GM21526 (cell line): ENCODE data around the gene BFSP2.
"Not testable (repeated sequence)": the region's sequence is repeated elsewhere in the genome, so short reads cannot be mapped to it uniquely, and the experiment has no call there.

Source experiments
- ATAC-seq: cut with Tn5 transposase; IDR thresholded peaks from one replicate; pipeline ENCODE4 v1.9.1; 2021; ENCODE audit warnings: moderate library complexity; ENCODE audit not compliant: unreplicated experiment, low FRiP score

The BFSP2 gene

DNA sequence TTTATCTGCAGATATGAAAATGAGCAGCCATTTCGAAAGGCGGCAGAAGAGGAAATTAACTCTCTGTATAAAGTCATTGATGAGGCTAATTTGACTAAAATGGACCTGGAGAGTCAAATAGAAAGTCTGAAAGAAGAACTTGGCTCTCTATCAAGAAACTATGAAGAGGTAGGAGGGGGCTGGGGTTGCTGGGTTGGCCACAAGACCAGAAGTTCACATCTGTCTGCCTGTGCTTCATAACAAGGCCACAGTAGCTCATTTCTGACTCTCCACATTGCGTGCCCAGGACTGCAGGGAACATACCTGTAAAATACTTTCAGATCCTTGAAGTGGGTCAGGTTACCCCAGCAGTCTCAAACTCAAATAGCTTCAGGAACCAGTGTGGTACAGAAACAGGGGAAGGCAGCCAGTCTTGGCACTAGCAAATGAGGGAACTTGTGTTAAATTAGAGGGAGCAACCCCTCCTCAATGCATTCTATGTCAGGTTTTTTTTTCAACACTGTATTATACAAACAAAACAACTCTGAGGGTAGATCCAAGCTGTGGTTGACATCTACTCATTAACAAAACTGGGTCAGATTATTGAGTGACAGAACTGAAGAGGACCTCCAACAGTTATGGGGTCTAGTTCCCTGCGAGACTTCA is 48.7 kb downstream of the BFSP2 start:
- peak; percentile 84 for ATAC-seq

DNA sequence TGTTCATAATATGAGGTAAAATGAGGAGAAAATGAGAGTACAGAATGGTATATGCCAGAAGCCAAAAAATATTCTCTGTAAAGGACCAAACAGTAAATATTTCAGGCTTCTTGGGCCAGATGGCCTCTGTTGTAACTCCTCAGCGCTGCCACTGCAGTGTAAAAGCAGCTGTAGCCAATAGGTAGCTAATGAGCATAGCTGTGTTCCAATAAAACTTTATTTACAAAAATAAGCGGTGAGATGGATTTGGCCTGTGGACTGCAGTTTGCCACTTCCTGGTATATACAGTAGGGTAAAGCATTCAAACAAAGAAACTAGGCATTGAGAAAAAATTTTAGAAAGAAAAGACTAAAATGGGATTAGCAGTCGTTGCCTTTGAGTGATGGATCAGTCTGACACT is 51.5 kb downstream of the BFSP2 start:
- ATAC-seq = no peak

DNA sequence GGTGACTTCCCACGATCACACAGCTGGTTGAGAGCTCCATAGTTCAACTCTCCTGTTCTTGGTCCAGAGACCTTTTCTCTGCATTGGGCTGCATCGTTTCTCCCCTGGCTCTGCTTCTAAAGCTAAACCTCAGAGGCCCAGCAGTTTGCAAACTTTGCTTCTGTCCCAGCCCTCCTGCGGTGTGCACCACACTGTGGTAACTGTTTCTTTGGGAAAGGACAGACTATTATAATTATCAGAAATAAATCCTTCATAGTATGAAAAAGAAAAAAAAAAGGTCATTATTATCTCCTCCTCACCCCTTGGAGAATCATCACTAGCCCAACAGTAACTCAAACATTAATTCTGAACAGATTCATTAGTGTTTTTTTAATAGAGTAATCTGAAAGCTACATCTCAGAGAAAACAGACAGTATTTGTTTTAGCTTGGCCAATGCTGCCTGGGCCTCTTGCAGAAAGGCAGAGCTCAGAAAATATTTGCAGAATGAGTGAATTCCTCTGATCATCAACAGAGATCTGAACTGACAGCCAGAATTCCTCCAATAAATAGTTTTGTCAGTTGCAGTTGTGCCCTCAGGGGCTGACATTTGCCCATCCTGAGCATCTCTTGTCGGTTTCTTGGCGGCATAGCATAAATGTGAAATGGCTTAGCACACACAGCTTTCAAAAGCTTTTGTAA is 52.9 kb downstream of the BFSP2 start:
- no peak for ATAC-seq

DNA sequence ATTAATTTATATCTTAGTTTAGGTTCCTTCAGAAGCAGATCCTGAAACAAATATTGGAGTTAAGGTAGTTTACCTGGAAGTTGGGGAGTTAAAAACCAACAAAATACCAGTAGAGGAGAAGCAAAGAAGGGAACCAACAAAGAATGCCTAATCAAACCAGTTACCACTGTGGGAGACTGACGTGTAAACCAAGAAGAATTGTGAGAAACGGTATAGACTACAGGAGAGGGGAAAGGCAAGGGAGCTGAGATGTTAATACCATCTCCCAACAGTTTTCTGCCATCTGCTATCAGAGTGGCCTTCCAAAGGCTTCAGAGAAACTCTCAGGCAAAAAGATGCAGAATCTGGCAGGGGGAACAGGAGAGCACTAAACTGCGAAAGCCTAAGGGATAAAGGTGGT is 53.5 kb downstream of the BFSP2 start:
- no peak for ATAC-seq

DNA sequence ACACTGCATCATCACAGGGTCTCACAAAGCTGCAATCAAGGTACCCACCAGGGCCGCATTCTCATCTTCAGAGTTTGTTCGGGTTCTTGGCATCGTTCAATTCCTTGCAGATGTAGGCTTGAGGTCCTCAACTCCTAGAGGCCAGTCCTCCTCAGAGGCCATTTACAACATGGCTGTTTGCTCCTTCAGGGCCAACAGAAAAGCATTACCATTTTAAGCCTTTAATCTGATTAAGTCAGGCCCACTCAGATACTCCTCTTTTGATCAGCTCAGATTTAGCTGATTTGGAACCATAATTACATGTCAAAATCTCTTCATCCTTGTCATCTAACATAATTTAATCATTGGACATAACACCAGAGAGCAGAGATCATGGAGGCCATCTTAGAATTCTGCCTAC is 55.4 kb downstream of the BFSP2 start:
- ATAC-seq = no peak

DNA sequence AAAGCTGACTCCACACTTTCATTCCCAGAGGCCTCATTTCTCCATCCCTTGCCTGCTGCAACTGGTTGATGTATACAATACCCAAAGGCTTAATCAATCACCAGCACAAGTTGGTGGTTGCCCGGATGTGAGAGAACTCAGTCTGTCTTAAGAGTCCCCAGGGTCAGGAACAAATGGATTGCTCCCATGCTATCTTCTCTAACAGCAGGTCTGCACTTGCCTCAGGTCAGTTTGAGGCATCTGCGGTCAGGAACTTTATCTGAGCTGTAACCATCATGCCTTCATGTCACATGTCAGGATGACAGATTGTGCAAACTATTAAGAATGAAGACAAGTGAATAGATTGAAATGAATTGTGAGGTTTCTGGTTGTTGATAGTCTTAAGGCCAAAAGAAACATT is 56.1 kb downstream of the BFSP2 start:
- no peak for ATAC-seq

DNA sequence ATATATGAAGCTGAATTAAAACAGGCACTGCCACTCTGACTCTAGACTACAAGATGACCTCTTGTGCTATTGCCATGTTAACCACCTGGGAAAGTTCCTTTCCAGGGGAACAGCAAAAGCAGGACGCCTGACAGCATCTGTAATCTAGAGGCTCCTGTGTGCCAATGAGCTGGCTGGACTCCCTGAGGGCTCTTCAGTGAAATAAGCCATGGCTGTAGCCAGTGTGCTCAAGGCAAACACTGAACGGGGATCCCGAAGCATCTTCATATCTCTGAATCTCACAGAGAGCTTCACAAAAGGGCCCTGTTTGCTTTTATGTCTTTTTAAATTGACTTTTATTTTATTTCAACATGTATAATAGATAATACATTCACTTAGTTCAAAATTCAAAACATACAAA is 57.2 kb downstream of the BFSP2 start:
- ATAC-seq = no peak

DNA sequence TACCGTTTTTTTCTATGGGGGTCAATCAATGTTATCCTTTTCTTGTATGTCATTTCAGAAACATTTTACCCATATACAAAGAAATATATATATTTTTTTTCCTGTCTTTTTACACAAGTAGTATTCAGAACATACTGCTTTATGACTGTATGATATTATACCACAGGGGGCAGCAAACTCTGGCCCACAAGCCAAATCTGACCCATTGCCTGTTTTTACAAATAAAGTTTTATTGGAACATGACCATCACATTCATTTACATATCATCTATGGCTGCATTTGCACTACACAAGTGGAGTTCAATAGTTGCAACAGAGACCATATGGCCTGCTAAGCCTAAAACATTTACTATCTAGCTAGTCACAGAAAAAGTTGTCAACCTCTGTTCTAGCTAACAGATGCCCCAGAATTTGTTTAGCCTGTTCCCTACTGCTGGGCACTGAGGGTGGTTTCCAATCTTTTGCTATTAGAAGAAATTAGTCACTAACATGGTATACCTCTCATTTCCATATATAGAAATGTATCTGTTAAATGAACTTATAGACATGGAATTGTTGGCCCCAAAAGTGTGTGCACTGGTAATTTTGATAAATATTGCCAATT is 57.7 kb downstream of the BFSP2 start:
- ATAC-seq = no peak

DNA sequence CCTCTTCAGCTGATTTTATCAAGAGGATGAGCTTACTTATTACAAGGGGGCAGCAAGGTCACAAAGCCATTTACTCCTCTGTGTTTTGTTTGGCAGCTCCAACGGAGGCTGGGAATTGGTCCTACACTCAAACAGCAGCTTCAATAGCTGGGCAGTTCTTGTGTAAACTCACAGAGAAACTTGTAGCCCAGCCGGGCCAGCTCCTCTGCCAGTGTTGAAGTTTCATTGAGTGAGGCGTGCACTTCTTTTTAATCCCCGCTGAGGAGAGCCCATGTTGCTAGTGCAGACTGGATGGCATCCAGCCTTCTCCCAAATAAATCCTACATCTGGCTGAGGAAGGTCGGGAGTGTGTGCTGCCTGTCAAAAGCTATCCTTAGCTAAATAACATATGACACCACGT is 59.5 kb downstream of the BFSP2 start:
- no peak for ATAC-seq

DNA sequence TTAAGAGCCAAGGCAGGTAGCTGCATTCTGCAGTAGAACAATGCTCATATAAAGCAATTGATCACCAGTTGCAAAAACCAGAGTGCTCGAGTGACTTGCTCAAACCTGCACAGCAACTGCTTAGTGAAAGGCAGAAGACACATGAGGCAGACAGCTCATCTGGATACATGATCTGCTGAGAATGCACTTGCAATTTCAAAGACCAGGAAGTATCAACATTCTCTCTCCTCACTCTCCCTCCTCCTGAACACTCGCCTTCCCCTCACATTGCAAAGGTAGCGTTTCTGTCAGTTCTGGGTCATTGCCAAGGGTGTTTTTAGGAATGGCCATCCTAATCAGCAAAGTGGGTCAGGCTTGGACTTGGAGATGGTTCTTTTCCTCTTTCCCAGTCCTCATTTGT is 61.0 kb downstream of the BFSP2 start:
- ATAC-seq = no peak

DNA sequence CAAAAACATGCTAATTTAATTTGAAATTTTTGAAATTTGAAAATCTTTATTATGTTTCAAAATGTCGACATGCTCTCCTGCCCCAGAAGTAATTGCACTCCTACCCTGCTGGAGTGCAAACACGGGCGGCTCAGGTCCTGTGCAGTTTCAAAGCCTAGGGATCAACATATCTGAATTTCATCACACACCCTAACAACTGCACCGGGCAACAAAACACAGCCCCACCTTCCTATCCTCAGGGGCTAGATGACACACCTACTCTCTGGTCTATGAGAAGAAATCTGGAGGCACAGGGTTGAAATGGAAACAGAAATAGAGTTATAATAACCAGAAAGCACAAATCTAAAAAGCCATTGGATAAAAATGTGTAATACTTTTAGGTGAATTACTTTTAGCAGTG is 61.4 kb downstream of the BFSP2 start:
- ATAC-seq = no peak

DNA sequence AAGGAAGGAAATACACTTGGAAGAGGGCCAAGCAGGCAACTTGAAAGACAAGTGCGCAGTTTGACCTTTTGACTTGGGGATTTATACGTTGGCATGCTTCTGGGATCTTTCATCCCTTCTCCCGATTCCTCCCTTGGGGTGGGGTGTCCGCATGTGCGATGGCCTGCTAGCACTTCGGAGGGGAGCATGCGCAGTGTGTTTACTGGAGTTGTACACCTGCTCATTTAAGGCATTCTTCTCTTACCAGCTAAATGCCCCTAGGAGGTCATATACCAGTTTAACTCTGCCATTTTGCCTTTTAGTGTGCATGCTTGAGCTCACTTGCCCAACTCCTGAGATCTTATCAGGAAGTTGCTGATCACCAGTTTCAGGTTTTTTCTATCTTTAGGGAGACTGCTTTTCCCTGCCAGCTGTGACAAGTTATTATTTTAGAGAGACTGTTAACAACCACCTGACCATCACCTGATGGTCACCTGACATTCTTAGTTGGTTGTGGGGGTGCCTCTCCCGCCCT is 63.5 kb downstream of the BFSP2 start:
- ATAC-seq = no peak

DNA sequence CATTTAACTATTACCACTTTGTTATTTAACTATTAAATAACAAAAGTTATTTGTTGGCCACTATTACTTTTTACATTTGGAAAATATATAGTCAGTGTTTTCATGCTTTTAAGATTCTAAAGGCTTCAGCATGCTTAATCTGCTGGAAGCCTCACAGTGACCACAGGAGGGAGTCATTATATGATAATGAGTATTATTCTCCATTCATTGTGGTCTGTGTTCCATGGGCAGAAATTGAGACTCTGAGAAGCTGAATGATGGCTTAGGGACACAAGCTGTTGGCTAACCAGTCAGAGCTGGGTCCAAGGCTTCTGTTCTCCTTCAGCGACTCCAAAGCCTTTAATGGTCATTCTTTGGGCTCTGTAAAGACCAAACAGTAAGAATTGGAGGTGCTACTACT is 64.7 kb downstream of the BFSP2 start:
- ATAC-seq = no peak

DNA sequence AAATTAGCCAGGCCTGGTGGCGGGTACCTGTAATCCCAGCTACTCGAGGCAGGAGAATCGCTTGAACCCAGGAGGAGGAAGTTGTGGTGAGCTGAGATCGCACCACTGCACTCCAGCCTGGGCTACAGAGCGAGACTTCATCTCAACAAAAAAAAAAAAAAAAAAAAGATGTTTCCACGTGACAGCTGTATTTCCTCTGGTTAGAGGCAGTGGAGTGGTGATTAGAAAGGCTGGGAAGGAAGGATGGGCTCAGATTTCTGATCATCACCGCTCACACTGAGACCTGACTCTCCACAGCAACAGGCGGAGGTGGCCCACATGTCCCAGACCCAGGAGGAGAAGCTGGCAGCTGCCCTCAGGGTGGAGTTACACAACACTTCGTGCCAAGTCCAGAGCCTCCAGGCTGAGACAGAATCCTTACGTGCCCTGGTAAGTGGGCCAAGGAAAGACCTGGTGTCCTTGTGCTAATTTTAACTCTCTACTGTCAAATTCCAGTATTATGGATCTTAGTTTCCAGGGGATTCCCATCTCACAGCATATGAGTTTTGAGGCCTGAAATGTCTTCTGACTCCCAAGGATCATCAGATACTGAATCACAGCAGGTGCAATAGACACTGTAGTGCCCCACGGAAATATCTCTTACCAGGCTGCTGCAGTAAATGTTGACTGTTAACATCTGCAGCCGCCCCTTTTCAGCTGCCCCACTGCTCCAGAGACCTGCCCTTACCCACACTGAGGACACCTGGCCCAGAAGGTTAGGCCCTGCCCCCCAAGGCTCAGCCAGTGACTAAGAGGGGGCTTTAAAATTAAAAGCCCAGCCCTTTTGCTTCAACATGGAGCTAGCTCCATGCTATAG is 66.9 kb downstream of the BFSP2 start:
- ATAC-seq = no peak

DNA sequence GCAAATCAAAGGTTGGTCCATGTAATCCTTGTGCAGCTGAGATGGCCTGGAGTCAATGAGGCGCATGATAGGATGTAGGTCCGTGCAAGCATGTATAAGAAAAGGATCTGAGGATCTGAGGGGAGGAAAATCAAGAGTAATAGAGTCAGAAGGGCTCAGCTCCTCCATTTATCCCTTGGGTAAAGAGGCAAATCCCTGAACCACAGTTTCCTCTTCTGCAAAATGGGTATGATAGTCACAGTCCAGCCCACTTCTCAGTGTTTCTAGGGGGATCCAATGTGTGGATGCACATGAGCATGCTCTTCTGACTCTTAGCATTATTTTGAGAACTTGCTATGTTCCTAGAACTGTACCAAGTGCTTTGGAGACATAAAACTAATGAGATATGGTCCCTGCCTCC is 67.9 kb downstream of the BFSP2 start:
- ATAC-seq = no peak

DNA sequence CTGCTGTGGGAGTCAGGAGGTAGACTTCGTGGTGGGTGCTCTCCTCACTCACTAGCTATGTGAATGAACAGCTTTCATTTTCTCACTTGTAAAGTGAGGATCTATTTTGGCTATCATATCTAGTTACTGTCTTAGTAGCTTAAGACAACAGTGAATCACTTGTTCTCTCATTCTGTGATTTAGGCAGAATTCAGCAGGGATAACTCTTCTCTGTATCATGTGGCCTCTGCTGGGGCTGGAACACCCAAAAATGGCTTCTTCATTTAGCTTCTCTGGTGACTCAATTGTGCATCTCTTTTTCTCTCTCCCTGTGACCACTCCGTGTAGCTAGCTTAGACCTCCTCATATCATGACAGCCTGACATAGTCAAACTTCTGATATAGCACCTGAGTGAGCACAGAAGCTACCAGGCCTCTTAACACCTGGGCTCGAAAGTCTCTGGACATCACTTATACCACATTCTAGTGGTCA is 68.4 kb downstream of the BFSP2 start:
- no peak for ATAC-seq

DNA sequence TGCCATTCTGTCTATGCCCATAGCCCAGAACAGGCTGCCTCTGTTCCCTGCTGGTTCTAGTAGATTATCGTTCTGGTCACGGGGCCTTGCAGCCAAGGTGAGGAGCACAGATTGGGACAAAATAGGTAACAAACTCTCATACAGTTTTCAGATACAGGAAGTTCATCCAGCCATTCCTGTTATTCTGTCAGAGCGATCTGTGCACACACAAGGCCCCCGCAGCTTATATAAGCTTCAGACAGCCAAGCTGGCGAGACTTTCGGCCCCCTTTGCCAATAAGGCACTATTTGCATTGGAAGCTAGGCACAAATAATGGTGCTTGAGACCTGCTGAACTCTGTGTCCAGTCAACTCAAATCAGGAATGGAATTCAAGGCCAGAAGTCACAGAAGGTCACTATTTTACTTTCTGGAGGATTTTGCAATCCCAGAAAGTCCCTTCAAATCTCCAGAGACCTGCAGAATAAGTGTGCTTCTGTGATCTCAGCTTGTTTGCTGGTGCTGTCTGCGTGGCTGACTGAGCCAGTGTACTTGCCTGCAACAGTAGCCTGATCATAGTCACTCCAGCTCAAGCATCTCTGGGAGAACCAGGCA is 69.4 kb downstream of the BFSP2 start:
- no peak for ATAC-seq

DNA sequence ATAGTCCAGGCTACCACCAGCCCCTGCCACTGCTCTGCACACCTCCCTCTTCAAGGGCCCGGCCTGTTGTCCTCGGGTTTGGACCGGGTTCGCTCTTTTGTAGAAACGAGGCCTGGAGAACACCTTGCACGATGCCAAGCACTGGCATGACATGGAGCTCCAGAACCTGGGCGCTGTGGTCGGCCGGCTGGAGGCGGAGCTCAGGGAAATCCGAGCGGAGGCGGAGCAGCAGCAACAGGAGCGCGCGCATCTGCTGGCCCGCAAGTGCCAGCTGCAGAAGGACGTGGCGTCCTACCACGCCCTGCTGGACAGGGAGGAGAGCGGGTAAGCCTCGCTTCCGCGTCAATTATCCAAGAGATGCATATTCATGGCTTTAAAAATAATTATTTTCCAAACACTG is 72.4 kb downstream of the BFSP2 start:
- no peak for ATAC-seq

DNA sequence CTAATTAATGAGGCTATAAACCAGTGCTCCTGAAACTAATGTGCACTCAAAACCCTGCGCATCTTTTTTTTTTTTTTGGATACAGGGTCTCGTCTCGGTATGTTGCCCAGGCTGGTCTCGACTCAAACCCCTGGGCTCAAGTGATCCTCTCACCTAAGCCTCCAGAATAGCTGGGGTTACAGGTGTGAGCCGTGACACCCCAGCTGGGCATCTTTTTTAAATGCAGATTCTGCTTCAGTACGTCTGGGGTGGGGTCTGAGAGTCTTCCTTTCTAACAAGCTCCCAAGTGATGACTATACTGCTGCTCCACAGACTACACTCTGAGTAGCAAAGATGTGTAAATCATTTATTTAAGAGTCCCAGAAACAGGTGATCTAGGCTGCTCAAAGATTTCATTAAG is 73.0 kb downstream of the BFSP2 start:
- no peak for ATAC-seq

DNA sequence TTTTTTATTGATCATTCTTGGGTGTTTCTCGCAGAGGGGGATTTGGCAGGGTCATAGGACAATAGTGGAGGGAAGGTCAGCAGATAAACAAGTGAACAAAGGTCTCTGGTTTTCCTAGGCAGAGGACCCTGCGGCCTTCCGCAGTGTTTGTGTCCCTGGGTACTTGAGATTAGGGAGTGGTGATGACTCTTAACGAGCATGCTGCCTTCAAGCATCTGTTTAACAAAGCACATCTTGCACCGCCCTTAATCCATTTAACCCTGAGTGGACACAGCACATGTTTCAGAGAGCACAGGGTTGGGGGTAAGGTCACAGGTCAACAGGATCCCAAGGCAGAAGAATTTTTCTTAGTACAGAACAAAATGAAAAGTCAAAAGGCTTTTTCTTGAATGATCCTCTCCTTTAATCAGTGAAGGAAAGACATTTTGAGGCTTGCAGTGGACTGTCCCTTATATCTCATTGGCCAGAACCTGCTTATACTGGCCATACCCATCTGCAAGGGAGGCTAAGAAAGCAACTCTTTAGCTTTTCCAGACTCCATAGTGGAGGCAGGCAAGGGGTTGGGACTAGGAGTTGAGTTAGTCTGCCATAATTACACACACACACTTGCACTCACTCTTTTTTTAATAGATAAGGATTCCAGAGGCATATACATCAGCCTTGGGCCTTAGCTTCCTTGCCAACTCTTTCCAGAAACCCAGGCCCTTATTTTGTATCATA is 73.8 kb downstream of the BFSP2 start:
- not testable (repeated sequence) for ATAC-seq
